K562 (cell line): ENCODE measurements around the gene SLAMF9. TPM values are rescaled to one million over a fixed set of nuclear protein-coding genes. Genes with fewer than 3 reads are reported as not detected.

ENCODE experiments used
- ATAC-seq: fragments of 200-7000 bp; cut with Tn5 transposase; 3 replicates; pipeline ENCODE4 v1.9.1; 2020; ENCODE audit warnings: moderate library complexity
- BruUV-seq: library from RNA; stranded (reverse); fragments of 400-500 nt; replicated peaks from 2 replicates; lab custom pipeline; 2021; lab: Mats Ljungman, UMichigan
- CTCF ChIA-PET: fragments of 300-600 bp; formaldehyde crosslinking; extraction: SDS; loops from one replicate; lab custom pipeline; 2021; ENCODE audit warnings: low intra/inter-chr PET ratio; lab: Yijun Ruan, JAX
- POLR2A ChIA-PET: fragments of 300-600, 350-650 bp; sonication (Branson Sonifier 250); formaldehyde crosslinking; extraction: SDS; loops from one replicate; lab custom pipeline; 2021; ENCODE audit warnings: antibody characterized with exemption, inconsistent platforms; lab: Yijun Ruan, JAX
- DNase-seq, 4 experiments: peaks; one replicate each; pipeline versions ENCODE4 v3.0.0 to v3.0.0-alpha.2; 2011 to 2018; ENCODE audit warnings: low spot score in 3 of 4, mixed read lengths in 3 of 4; ENCODE audit errors: extremely low read depth in 1 of 4
- FAIRE-seq: peaks from 2 replicates; lab custom pipeline; 2011; peaks lifted over from hg19 to GRCh38; lab: Jason Lieb, UNC
- H2AFZ ChIP-seq: 2 replicates; pipeline ENCODE4 v1.6.0; 2011; ENCODE audit warnings: low read depth, low read length, control low read depth, inconsistent platforms
- H3K27ac ChIP-seq: fragments of 200-600 bp; 3 replicates; pipeline ENCODE4 v1.8.0; 2011; ENCODE audit warnings: low read depth, mild to moderate bottlenecking, control low read depth, inconsistent platforms, low read length, moderate library complexity, mixed read lengths; ENCODE audit errors: extremely low read depth
- H3K27me3 ChIP-seq, 2 experiments: fragments of 300-600 bp in 1 of 2; 2 replicates in 1 of 2; 3 replicates in 1 of 2; pipeline versions ENCODE4 v1.6.0 to v1.8.0; 2011; ENCODE audit warnings: inconsistent platforms in 2 of 2, low read length in 2 of 2, mild to moderate bottlenecking in 1 of 2, mixed read lengths in 1 of 2, moderate library complexity in 1 of 2; ENCODE audit not compliant: control insufficient read depth in 2 of 2, insufficient read depth in 2 of 2
- H3K36me3 ChIP-seq: fragments of 300-600 bp; 3 replicates; pipeline ENCODE4 v1.8.0; 2011; ENCODE audit warnings: mild to moderate bottlenecking, low read length, inconsistent platforms; ENCODE audit not compliant: control insufficient read depth, insufficient read depth
- H3K4me1 ChIP-seq, 2 experiments: fragments of 200-600 bp in 1 of 2; replicated peaks in 1 of 2; 2 replicates in 1 of 2; 3 replicates in 1 of 2; pipeline versions ENCODE4 v1.5.1 to v1.8.0; 2011; ENCODE audit warnings: inconsistent platforms in 2 of 2, low read length in 2 of 2, mild to moderate bottlenecking in 1 of 2, mixed read lengths in 1 of 2, moderate library complexity in 1 of 2; ENCODE audit not compliant: control insufficient read depth in 2 of 2, insufficient read depth in 2 of 2
- H3K4me2 ChIP-seq: 2 replicates; pipeline ENCODE4 v1.6.1; 2011; ENCODE audit warnings: low read length, control low read depth, inconsistent platforms, mixed read lengths; ENCODE audit not compliant: insufficient read depth
- H3K4me3 ChIP-seq: fragments of 200-600 bp; sonication (generic), shearing (Covaris generic); 2 replicates; pipeline ENCODE4 v1.5.1; 2016; ENCODE audit warnings: control low read depth, inconsistent platforms
- H3K79me2 ChIP-seq: fragments of 200-600 bp; 3 replicates; pipeline ENCODE4 v1.8.0; 2011; ENCODE audit warnings: low read length, inconsistent platforms; ENCODE audit not compliant: control insufficient read depth, insufficient read depth
- H3K9ac ChIP-seq, 2 experiments: 2 replicates each; pipeline versions ENCODE4 v1.6.0 to v1.6.1; 2011; ENCODE audit warnings: low read depth in 2 of 2, low read length in 2 of 2, control low read depth in 1 of 2, inconsistent platforms in 1 of 2, mild to moderate bottlenecking in 1 of 2, mixed read lengths in 1 of 2; ENCODE audit not compliant: insufficient read depth in 1 of 2
- H3K9me1 ChIP-seq: one replicate; pipeline ENCODE4 v1.6.0; 2011; ENCODE audit warnings: inconsistent platforms, mild to moderate bottlenecking, low read length, moderate library complexity; ENCODE audit not compliant: control insufficient read depth, insufficient read depth
- H3K9me3 ChIP-seq: replicated peaks from 2 replicates; pipeline ENCODE4 v1.5.1; 2011; ENCODE audit warnings: low read depth, low read length, inconsistent platforms; ENCODE audit not compliant: control insufficient read depth, insufficient read depth
- H4K20me1 ChIP-seq: replicated peaks from 2 replicates; pipeline ENCODE4 v1.6.1; 2011; ENCODE audit warnings: low read length, inconsistent platforms, mixed read lengths; ENCODE audit not compliant: control insufficient read depth, insufficient read depth
- BCOR ChIP-seq: fragments of 450-650 bp; IDR thresholded peaks from 2 replicates; pipeline ENCODE4 v1.6.1; 2016
- C11orf30 ChIP-seq: fragments of 450-650 bp; IDR thresholded peaks from 2 replicates; pipeline ENCODE4 v1.6.1; 2016; ENCODE audit warnings: low read depth, mild to moderate bottlenecking
- ELF4 ChIP-seq: fragments of 450-650 bp; formaldehyde crosslinking; IDR thresholded peaks from 2 replicates; pipeline ENCODE4 v1.4.0; 2022; ENCODE audit warnings: missing genetic modification characterization
- EZH2 ChIP-seq: IDR thresholded peaks from 2 replicates; pipeline ENCODE4 v1.6.1; 2012; ENCODE audit warnings: low read depth, mild to moderate bottlenecking, inconsistent platforms, low read length, borderline replicate concordance
- KDM1A ChIP-seq, 2 experiments: fragments of 450-650 bp; IDR thresholded peaks; 2 replicates each; pipeline ENCODE4 v1.6.1; 2016; ENCODE audit warnings: mild to moderate bottlenecking in 2 of 2
- MYC ChIP-seq, 2 experiments: fragments of 250-450 bp in 1 of 2; sonication (Bioruptor Pico) in 1 of 2; IDR thresholded peaks; 2 replicates each; pipeline versions ENCODE4 v1.5.1 to v1.6.1; 2012 to 2021; ENCODE audit warnings: low read depth in 2 of 2, borderline replicate concordance in 1 of 2, improper control_type of control experiment in 1 of 2, low read length in 1 of 2, mild to moderate bottlenecking in 1 of 2, moderate library complexity in 1 of 2
- NFE2 ChIP-seq: IDR thresholded peaks from 2 replicates; pipeline ENCODE4 v1.6.1; 2014; ENCODE audit warnings: antibody characterized with exemption, low read depth
- NFRKB ChIP-seq: fragments of 450-650 bp; IDR thresholded peaks from 2 replicates; pipeline ENCODE4 v1.6.1; 2016; ENCODE audit warnings: low read depth
- RBM25 ChIP-seq: fragments of 200-400 bp; formaldehyde crosslinking; IDR thresholded peaks from 2 replicates; pipeline ENCODE4 v1.6.1; 2018; ENCODE audit warnings: low read length, low read depth, moderate library complexity; ENCODE audit not compliant: severe bottlenecking
- RCOR1 ChIP-seq, 2 experiments: IDR thresholded peaks; 2 replicates each; pipeline ENCODE4 v1.6.1; 2012; ENCODE audit warnings: low read depth in 2 of 2, low read length in 2 of 2, borderline replicate concordance in 1 of 2, improper control_type of control experiment in 1 of 2
- YY1 ChIP-seq, 3 experiments: IDR thresholded peaks; 2 replicates each; pipeline ENCODE4 v1.6.1; 2011; ENCODE audit warnings: low read length in 2 of 3, mild to moderate bottlenecking in 2 of 3, moderate library complexity in 2 of 3, borderline replicate concordance in 1 of 3, control low read depth in 1 of 3, low read depth in 1 of 3; ENCODE audit not compliant: insufficient read depth in 3 of 3, insufficient replicate concordance in 2 of 3, control insufficient read depth in 1 of 3, insufficient read length in 1 of 3; ENCODE audit errors: extremely low read depth in 1 of 3
- ZNF316 ChIP-seq: fragments of 450-650 bp; IDR thresholded peaks from 2 replicates; pipeline ENCODE4 v1.6.1; 2016
- ZNF408 ChIP-seq: fragments of 250-450 bp; sonication (Bioruptor Pico); IDR thresholded peaks from 2 replicates; pipeline ENCODE4 v1.4.0; 2020; ENCODE audit warnings: low read depth, mild to moderate bottlenecking, moderate library complexity
- WGBS: fragments of 100-300 bp; shearing (Covaris generic); methylation state at CpG from one replicate; pipeline ENCODE4 v1.1.6; 2016; ENCODE audit warnings: low coverage, mixed read lengths; ENCODE audit not compliant: insufficient coverage; ENCODE audit errors: missing lambda C conversion rate; 5-methylcytosine and 5-hydroxymethylcytosine counted together
- in situ Hi-C: fragments of 300-500 bp; cut with MboI; formaldehyde crosslinking; loops from 4 replicates; pipeline ENCODE4 v1.15.0; 2018; ENCODE audit warnings: inconsistent platforms, mixed read lengths
- intact Hi-C: fragments of 100-400 bp; cut with micrococcal nuclease; formaldehyde crosslinking; loops from 2 replicates; pipeline ENCODE4 v1.14.2; 2022
- polyA plus RNA-seq, 8 experiments: library from polyadenylated mRNA; depleted of rRNA in 4 of 8; stranded (reverse) in 5 of 8; unstranded in 3 of 8; fragments of >200 nt; fragmentation: Nextera tagmentation in 2 of 8; fragmentation: Illumina TruSeq in 1 of 8; extraction: Ambion mirVana in 2 of 8; extraction: Trizol in 1 of 8; gene quantifications; 2 replicates each; pipeline versions ENCODE4 v1.2.1 to v1.2.3, GENCODE V29; 2011 to 2014; ENCODE audit warnings: inconsistent platforms in 1 of 8, missing spikeins in 1 of 8
- total RNA-seq, 7 experiments: library from RNA; depleted of rRNA in 6 of 7; stranded (reverse); fragments of >200 nt in 6 of 7; fragmentation: Illumina TruSeq in 2 of 7; extraction: Trizol in 2 of 7; gene quantifications; 2 replicates each; pipeline versions ENCODE4 v1.2.1 to v1.2.3, GENCODE V29; 2011 to 2021; ENCODE audit warnings: low replicate concordance in 1 of 7

Gene SLAMF9
- total and polyA plus RNA-seq, 9 of the 15 experiments (the other 6 are each of a cell fraction or from before 2014, with no cell fraction given), result 0.13 to 0.21 TPM; not detected in 7

DNA sequence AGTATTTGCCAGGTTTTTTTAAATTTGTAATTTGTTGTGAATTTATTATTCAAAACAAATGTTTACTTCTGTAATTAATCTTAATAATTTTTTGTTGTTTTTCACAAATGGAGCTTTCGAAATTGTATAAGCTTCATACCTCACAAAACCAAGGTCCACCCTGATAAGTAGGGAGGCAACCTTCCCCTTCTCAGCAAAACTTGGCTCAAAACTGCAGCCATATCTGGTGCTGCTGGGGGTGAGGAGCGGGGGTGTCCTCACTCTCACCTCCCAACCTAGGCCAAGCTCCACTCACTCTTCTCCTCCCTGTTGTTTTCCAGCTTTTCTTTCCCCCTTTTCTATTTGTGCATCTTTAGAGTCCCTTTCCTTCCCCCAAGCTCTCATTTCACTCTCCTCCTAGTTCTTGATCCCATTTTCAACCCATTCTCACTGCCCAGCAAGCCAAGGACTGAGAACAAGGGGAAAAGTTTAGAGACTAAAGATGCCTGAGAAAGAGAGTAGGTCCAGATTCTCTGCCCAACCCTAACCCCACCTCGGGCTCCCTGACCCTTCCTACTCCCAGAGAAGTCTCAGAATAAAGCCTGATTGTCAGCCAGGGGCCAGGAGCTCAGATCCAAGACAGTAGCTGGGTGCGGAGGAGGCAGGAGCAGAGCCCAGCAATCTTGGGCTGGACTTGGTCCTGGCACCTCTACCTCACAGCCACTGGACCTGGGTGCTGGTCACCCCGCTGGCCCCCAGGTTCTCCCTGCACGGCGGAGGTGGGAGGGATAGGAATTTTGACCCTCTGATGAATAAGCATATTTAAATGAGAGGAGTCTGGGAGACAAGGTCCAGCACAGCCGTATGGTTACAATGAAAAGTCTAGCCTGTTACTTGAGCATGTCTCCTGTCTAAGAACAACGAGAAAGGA, 45.8 kb downstream of the SLAMF9 start:
- no peak for DNase-seq
- intact Hi-C loops, result no loop called here
- BruUV-seq, result no TSS peak
- WGBS, result 39% methylated on average over 9 of the region's 9 CpGs
- TF ChIP-seq EZH2 (no peak), ZNF316 (0 out of 2 replicates have a peak, but pooled peaks have one; percentile 5), MYC (IDR thresholded peaks at IDR 0.05; ENCODE audit: low read depth, low read length) (no peak), MYC (CRISPR knock-in tag; IDR thresholded peaks at IDR 0.05; ENCODE audit: borderline replicate concordance, low read depth) (no peak), ZNF408 (CRISPR knock-in tag) (no peak), RBM25 (peak; percentile 54), NFRKB (no peak), BCOR (peak; percentile 79), ELF4 (CRISPR knock-in tag) (0 out of 2 replicates have a peak, but pooled peaks have one; percentile 29), C11orf30 (peak; percentile 32; the same call in 1 of the 2 replicates), NFE2 (0 out of 2 replicates have a peak, but pooled peaks have one; percentile 11), KDM1A (IDR thresholded peaks at IDR 0.05) (peak in 1 of 2 experiments; percentile 27; a peak in 1 of 4 replicates), RCOR1 (IDR thresholded peaks at IDR 0.05; ENCODE audit: borderline replicate concordance in 1 of 2, low read depth in 2 of 2, low read length in 2 of 2) (0 out of 4 replicates have a peak, but pooled peaks of 1 of the 2 experiments have one; percentile 9), YY1 (IDR thresholded peaks at IDR 0.05; ENCODE audit: borderline replicate concordance in 1 of 3, control insufficient read depth in 1 of 3, extremely low read depth in 1 of 3, insufficient read depth in 3 of 3, insufficient read length in 1 of 3, insufficient replicate concordance in 2 of 3, low read depth in 1 of 3, low read length in 2 of 3) (peak in 1 of 3 experiments; percentile 16)
- TF ChIP-seq, all 486 proteins: peak for 9
- in situ Hi-C loops, result no loop called here
- peak overlapping the region in 1 of 2 experiments; percentile 49; a peak in 1 of 4 replicates for H3K9ac ChIP-seq
- no peak overlapping the region for H3K4me3 ChIP-seq
- H4K20me1 ChIP-seq, result no peaks in the 10 kb centered on the region
- H3K9me1 ChIP-seq, result no peaks in the 10 kb centered on the region
- no peak overlapping the region for H3K27ac ChIP-seq
- FAIRE-seq (peak; percentile 56), ATAC-seq (no peak)
- no peaks in the 10 kb centered on the region for H3K36me3 ChIP-seq
- H3K9me3 ChIP-seq, result no peaks in the 10 kb centered on the region
- H3K4me2 ChIP-seq, result no peak overlapping the region
- peaks cover 16 to 45% of the 10 kb centered on the region in 2 experiments for H3K4me1 ChIP-seq
- H3K79me2 ChIP-seq, result no peaks in the 10 kb centered on the region
- ChIA-PET CTCF (no interaction called here), POLR2A (interaction anchor here (0.8 kb wide), 1 partner anchor 14 kb away, joined by 3 read pairs; no protein-coding TSS in a partner anchor)
- H2AFZ ChIP-seq, result peak overlapping the region; percentile 26; the same call in 1 of the 2 replicates
- H3K27me3 ChIP-seq, result no peaks in the 10 kb centered on the region
